HL-60 (cell line): ENCODE data around the gene SGK1.

Experiments used
- DNase-seq, 2 experiments: peaks; one replicate each; pipeline ENCODE4 v3.0.0-alpha.2; 2010 to 2020; ENCODE audit warnings: low read depth in 1 of 2, low spot score in 1 of 2
- H3K27ac ChIP-seq: fragments of 250-450 bp; sonication (Bioruptor Pico); replicated peaks from 2 replicates; pipeline ENCODE4 v1.5.1; 2020; ENCODE audit warnings: mild to moderate bottlenecking, moderate library complexity
- H3K27me3 ChIP-seq: fragments of 250-450 bp; sonication (Bioruptor Pico); 2 replicates; pipeline ENCODE4 v1.5.1; 2021; ENCODE audit warnings: mild to moderate bottlenecking, moderate library complexity; ENCODE audit not compliant: insufficient read depth, poor library complexity, severe bottlenecking
- H3K4me3 ChIP-seq: replicated peaks from 2 replicates; pipeline ENCODE4 v1.5.1; 2011; ENCODE audit warnings: mild to moderate bottlenecking, control low read depth, low read length; ENCODE audit not compliant: insufficient read depth
- CTCF ChIP-seq: IDR thresholded peaks from one replicate; pipeline ENCODE4 v1.5.1; 2011; ENCODE audit warnings: low read length, control low read depth, inconsistent platforms; ENCODE audit not compliant: insufficient read depth
- GABPA ChIP-seq: IDR thresholded peaks from 2 replicates; pipeline ENCODE4 v1.6.1; 2012; ENCODE audit warnings: low read depth
- POLR2AphosphoS5 ChIP-seq: IDR thresholded peaks from 2 replicates; pipeline ENCODE4 v1.6.1; 2012; ENCODE audit warnings: low read depth
- REST ChIP-seq: IDR thresholded peaks from 2 replicates; pipeline ENCODE4 v1.6.1; 2012; ENCODE audit warnings: low read depth; ENCODE audit not compliant: insufficient replicate concordance
- SPI1 ChIP-seq: IDR thresholded peaks from 2 replicates; pipeline ENCODE4 v1.6.1; 2012; ENCODE audit warnings: low read depth, mild to moderate bottlenecking, borderline replicate concordance

The SGK1 gene

DNA sequence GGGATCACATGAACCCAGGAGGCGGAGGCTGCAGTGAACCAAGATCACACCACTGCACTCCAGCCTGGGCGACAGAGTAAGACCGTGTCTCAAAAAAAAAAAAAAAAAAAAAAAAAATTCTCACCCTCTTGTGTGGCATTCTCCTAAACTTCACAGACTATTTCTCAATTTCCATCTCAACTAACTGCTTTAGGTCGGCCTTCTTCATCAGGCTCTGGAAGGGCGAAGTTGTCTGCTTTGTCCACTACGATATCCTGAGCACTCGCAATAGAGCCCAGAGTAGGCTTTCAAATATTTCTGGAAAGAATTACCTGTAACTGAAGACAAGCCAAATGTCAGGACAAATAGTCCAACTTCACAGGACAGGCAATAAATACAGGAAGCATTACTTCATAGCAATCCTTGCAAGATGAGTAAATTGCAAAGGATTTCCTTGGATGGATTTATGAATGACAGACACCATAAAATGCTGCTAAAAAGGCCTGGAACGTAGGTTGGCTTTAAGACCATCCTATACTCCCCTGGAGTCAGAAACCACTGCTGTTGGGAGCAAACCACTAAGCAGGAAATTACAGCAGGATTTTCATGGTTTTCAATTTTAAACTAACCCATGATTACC lies 149.2 kb downstream of the SGK1 start:
- TF ChIP-seq GABPA (no peak), POLR2AphosphoS5 (no peak), CTCF (no peak), SPI1 (no peak), REST (no peak)
- Histone ChIP-seq H3K27ac (no peak overlapping the region), H3K27me3 (no peaks in the 10 kb centered on the region), H3K4me3 (no peak overlapping the region)
- DNase-seq: no peak

DNA sequence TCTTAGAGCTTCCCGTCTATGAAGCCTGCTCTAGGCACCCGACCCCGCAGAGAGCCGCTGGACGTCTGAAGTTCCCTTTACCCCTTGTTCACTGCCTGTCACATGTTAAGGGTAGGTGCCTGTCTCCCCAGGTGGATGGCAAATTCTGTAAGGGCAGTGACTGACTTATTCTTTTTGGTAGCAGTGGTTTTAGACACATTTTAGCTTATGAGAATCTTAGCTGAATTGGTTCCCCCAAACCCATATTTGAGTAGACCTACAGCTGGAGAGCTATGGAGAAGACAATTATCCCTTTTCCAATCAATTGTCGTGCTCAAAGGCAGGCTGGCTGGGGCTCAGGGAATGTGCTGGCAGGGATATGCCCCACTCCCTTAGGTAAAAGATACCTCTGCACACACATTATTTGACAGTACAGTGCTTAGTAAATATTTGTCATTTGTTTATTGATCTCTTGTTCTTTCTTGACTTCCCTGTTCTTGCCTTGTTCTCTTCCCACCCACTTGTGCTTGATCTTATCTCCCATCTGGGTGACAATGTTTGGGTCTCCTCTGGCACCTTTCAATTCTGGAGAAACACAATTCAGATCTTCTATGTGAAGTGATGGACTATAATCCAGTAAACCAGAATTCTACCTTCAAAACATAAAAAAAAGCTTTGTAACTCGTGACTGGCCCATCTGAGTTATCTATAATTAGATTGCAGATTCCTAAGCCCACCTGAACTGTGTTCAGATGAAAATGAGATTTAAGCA lies 151.2 kb downstream of the SGK1 start:
- DNase-seq: no peak

More for the DNA sequence above, 151.2 kb downstream of the SGK1 start:
- Histone ChIP-seq H3K27ac (no peak overlapping the region), H3K4me3 (no peak overlapping the region), H3K27me3 (no peaks in the 10 kb centered on the region)
- TF ChIP-seq CTCF (no peak), GABPA (no peak), SPI1 (no peak), POLR2AphosphoS5 (no peak), REST (no peak)
